Nephron (organoid): ENCODE data around the gene GRM3.
"Not testable (repeated sequence)": the region's sequence is repeated elsewhere in the genome, so short reads cannot be mapped to it uniquely, and the experiment has no call there.

ENCODE experiments used
- H3K27ac Mint-ChIP-seq, 3 experiments: 2 replicates each; pipeline ENCODE4 v1.8.0; 2020; ENCODE audit warnings: mixed read lengths in 3 of 3, mild to moderate bottlenecking in 2 of 3, moderate library complexity in 1 of 3
- H3K27me3 Mint-ChIP-seq: 2 replicates; pipeline ENCODE4 v1.8.0; 2021; ENCODE audit warnings: low read depth, mild to moderate bottlenecking, moderate library complexity, mixed read lengths
- H3K36me3 Mint-ChIP-seq: 2 replicates; pipeline ENCODE4 v1.8.0; 2020; ENCODE audit warnings: low read depth, mixed read lengths
- H3K4me1 Mint-ChIP-seq: 2 replicates; pipeline ENCODE4 v1.8.0; 2020; ENCODE audit warnings: mixed read lengths
- H3K4me3 Mint-ChIP-seq, 3 experiments: 2 replicates each; pipeline ENCODE4 v1.8.0; 2020; ENCODE audit warnings: mild to moderate bottlenecking in 3 of 3, mixed read lengths in 3 of 3, moderate library complexity in 2 of 3
- H3K9me3 Mint-ChIP-seq: 2 replicates; pipeline ENCODE4 v1.8.0; 2020; ENCODE audit warnings: mixed read lengths
- CTCF ChIP-seq, 3 experiments: fragments of 200-600 bp; sonication (generic); IDR thresholded peaks; one replicate each; pipeline ENCODE4 v1.5.0; 2021; ENCODE audit warnings: antibody characterized with exemption in 3 of 3; ENCODE audit not compliant: unreplicated experiment in 3 of 3

GRM3 gene

DNA sequence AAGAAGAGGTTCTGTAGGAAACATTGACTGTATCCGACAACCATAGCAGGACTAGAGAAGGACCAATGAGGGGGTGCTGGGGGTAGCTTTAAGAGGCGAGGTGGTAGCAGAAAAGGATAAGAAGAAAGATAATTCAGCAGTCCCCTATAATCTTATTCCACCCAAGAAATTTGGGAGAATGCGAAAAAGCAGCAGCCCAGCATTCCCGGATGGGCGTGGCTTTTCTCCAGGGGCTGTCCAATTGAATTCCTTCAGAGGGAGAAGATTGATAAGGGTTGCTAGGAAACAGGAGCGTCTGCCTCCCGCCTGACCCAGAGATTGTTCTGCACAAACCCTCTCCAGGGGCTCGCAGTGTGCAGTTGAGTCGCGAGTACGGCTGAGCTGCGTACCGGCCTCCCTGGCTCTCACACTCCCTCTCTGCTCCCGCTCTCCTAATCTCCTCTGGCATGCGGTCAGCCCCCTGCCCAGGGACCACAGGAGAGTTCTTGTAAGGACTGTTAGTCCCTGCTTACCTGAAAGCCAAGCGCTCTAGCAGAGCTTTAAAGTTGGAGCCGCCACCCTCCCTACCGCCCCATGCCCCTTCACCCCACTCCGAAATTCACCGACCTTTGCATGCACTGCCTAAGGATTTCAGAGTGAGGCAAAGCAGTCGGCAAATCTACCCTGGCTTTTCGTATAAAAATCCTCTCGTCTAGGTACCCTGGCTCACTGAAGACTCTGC lies at the start of gene GRM3:
GRM3 (plus strand) TSS at position 349 of the 721 bp plus-strand sequence. CDS start 121,237 bp downstream, outside the sequence.
- Mint-ChIP-seq H3K36me3 (no peaks in the 10 kb centered on the region), H3K9me3 (no peaks in the 10 kb centered on the region), H3K4me3 (peak within 1 kb of the TSS; percentile 78 to 80 (median 79)), H3K27ac (no peak within 1 kb of the TSS), H3K27me3 (peaks cover 74% of the 10 kb centered on the region), H3K4me1 (peaks cover 14% of the 10 kb centered on the region)
- TF ChIP-seq CTCF (IDR thresholded peaks at IDR 0.05; ENCODE audit: unreplicated experiment in 3 of 3), result no peak

- peaks cover 9% of the 10 kb centered on the region for H3K27me3 Mint-ChIP-seq
- no peaks in the 10 kb centered on the region for H3K4me1 Mint-ChIP-seq
- H3K4me3 Mint-ChIP-seq, result no peak overlapping the region
- H3K27ac Mint-ChIP-seq, result no peak overlapping the region
- no peaks in the 10 kb centered on the region for H3K9me3 Mint-ChIP-seq
- no peak for TF ChIP-seq CTCF (IDR thresholded peaks at IDR 0.05; ENCODE audit: unreplicated experiment in 3 of 3)
- H3K36me3 Mint-ChIP-seq, result no peaks in the 10 kb centered on the region
Measured at GRCh38 chr7:86598311-86598710, 45.4 kb upstream of the GRM3 start.

DNA sequence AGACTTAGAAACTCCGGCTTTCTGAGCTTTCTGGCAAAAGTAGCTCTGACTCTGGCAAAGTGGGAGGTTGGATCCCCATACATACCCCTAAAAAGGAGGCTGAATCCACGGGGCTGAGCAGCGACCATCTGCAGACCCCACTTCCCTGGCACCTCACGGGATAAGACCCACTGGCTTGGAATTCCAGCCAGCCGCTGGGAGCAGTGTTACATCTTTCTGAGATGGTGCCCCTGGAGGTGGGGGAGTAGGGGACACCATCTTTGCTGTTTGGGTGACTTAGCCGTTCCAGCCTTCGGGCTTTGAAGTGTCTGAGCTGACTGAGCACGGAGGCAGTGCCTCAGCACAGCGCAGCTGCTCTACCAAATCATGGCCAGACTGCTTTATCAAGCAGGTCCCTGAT lies 45.0 kb upstream of the GRM3 start:
- Mint-ChIP-seq H3K9me3 (no peaks in the 10 kb centered on the region), H3K27me3 (peaks cover 9% of the 10 kb centered on the region), H3K36me3 (no peaks in the 10 kb centered on the region), H3K27ac (no peak overlapping the region), H3K4me1 (no peaks in the 10 kb centered on the region), H3K4me3 (no peak overlapping the region)
- TF ChIP-seq CTCF (IDR thresholded peaks at IDR 0.05; ENCODE audit: unreplicated experiment in 3 of 3), result no peak

DNA sequence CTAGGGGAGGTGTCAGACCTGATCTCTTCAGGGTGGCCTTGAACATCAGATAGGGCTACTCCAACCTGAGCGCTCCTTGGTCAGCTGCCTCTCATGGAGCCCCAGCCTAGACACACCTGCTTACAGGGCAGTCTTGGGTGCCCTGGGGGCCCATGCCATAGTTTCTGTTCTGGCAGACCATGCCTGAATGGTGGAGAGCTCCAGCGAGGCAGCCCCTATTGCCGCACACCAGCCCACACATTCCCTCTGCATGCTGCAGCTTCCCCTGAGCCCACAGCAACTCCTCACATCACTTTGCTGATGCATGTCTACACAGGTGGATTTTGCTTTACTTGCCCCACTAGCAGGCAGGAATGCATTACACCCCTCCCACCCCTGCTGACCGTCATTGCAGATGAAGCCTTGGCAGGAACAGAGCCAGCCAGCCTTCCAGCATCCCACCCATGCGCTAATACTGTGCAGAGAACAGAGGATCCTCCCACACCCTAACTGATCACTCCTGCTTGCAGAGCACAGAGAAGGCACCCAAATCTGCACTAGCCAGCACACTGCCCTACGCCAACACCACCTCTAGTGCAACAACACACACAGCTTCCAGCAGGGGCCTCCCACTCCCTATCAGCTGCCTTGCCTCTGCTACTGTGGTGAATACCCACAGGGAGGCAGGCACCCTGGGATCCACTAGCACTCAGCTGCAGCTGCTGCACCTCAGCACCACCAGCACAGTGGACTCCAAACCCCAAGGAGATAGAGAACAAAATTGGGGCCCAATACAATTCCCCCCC lies 43.0 kb upstream of the GRM3 start:
- Mint-ChIP-seq H3K4me1 (no peaks in the 10 kb centered on the region), H3K27me3 (peaks cover 9% of the 10 kb centered on the region), H3K9me3 (no peaks in the 10 kb centered on the region), H3K27ac (no peak overlapping the region), H3K36me3 (no peaks in the 10 kb centered on the region), H3K4me3 (no peak overlapping the region)
- no peak for TF ChIP-seq CTCF (IDR thresholded peaks at IDR 0.05; ENCODE audit: unreplicated experiment in 3 of 3)

DNA sequence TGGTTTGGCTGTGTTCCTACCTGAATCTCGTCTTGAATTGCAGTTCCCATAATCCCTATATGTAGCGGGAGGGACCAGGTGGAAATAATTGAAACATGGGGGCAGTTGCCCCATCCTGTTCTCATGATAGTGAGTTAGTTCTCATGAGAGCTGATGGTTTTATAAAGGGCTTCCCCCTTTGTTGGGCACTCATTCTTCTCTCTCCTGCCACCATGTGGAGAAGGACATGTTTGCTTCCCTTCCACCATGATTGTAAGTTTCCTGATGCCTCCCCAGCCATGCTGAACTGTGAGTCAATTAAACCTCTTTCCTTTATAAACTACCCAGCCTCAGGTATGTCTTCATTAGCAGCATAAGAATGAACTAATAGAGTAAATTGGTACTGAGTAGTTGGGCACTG lies 28.0 kb upstream of the GRM3 start:
- not testable (repeated sequence) for H3K9me3 Mint-ChIP-seq, H3K4me3 Mint-ChIP-seq, H3K36me3 Mint-ChIP-seq, H3K27me3 Mint-ChIP-seq, H3K27ac Mint-ChIP-seq, H3K4me1 Mint-ChIP-seq

DNA sequence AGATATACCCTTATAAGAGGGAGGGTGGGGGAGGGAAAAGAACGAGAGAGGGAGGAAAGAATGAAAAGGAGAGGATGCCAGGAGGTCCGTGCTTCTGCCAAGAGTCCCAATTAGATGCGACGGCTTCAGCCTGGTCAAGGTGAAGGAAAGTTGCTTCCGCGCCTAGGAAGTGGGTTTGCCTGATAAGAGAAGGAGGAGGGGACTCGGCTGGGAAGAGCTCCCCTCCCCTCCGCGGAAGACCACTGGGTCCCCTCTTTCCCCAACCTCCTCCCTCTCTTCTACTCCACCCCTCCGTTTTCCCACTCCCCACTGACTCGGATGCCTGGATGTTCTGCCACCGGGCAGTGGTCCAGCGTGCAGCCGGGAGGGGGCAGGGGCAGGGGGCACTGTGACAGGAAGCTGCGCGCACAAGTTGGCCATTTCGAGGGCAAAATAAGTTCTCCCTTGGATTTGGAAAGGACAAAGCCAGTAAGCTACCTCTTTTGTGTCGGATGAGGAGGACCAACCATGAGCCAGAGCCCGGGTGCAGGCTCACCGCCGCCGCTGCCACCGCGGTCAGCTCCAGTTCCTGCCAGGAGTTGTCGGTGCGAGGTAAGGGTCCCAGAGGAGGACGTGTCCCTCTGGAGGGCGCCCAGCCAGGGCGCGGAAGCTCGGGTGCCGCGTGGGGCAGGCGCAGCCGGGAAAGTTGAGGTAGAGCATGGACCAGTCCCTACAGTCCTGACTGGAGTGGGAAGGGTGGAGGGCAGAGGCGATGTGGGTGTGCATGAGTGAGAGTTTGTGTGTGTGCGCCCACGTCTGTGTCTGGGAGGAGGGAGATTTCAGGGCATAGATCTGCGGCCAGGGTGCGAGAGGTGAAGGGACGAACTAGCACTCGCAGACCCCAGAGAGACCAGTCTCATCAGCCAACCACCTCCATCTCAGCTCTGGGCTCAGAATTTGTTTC lies 844 bp downstream of the GRM3 start:
- Mint-ChIP-seq H3K36me3 (no peaks in the 10 kb centered on the region), H3K4me3 (peak overlapping the region; percentile 78 to 80 (median 79))

More for the DNA sequence above, 844 bp downstream of the GRM3 start:
- H3K4me1 Mint-ChIP-seq, result peaks cover 14% of the 10 kb centered on the region
- TF ChIP-seq CTCF (IDR thresholded peaks at IDR 0.05; ENCODE audit: unreplicated experiment in 3 of 3), result no peak
- H3K27me3 Mint-ChIP-seq, result peaks cover 70% of the 10 kb centered on the region
- H3K9me3 Mint-ChIP-seq, result no peaks in the 10 kb centered on the region
- H3K27ac Mint-ChIP-seq, result no peak overlapping the region
